Fibroblast of lung (primary cell): ENCODE measurements around the gene PYGB.
A peak's percentile ranks its signal among the peaks of the same experiment; 100 is the strongest.

Source experiments
- CTCF ChIP-seq, 2 donors: IDR thresholded peaks in 1 of 2; conservative IDR thresholded peaks in 1 of 2; 1 replicate in 1 of 2; 2 replicates in 1 of 2; pipeline ENCODE4 v1.5.1; 2011 to 2012; ENCODE audit warnings: low read length in 2 of 2, control low read depth in 1 of 2, inconsistent platforms in 1 of 2, low read depth in 1 of 2, mild to moderate bottlenecking in 1 of 2
- EZH2 ChIP-seq: IDR thresholded peaks from 2 replicates; pipeline ENCODE4 v1.5.1; 2012; ENCODE audit warnings: low read length, control low read depth, mild to moderate bottlenecking; ENCODE audit errors: missing control alignments

- TF ChIP-seq CTCF (conservative IDR thresholded peaks at IDR 0.05 in 1 of 2, IDR thresholded peaks at IDR 0.05 in 1 of 2; ENCODE audit: low read depth in 1 of 2, low read length in 2 of 2) = peak; percentile 35 to 36
- TF ChIP-seq EZH2 = no peak
Measured at GRCh38 chr20:25296094-25297093, 48.5 kb downstream of the PYGB start.
